SK-N-MC (cell line): ENCODE results near the gene RHCE.
"Not testable (repeated sequence)": the region's sequence is repeated elsewhere in the genome, so short reads cannot be mapped to it uniquely, and the experiment has no call there.

Experiments
- EZH2 ChIP-seq: fragments of 200-600 bp; sonication (generic); IDR thresholded peaks from one replicate; pipeline ENCODE4 v1.6.1; 2017; ENCODE audit warnings: antibody characterized with exemption
- FOXP2 ChIP-seq: optimal IDR thresholded peaks from 2 replicates; pipeline ENCODE3; 2011; ENCODE audit warnings: mild to moderate bottlenecking, moderate library complexity; ENCODE audit not compliant: insufficient read depth; ENCODE audit errors: extremely low read length, control extremely low read depth
- POLR2AphosphoS5 ChIP-seq: IDR thresholded peaks from 2 replicates; pipeline ENCODE4 v1.6.1; 2012; ENCODE audit warnings: mild to moderate bottlenecking, low read depth, low read length, borderline replicate concordance

GRCh38 chr1:25398079-25398478, 22.5 kb downstream of the RHCE start:
- not testable (repeated sequence) for TF ChIP-seq POLR2AphosphoS5, EZH2, FOXP2
